ENCODE data around the gene CBX8. TPM values are rescaled to one million over a fixed set of nuclear protein-coding genes. Genes with fewer than 3 reads are reported as not detected.

CBX8 gene
- total and polyA plus RNA-seq, 2 donors (not counting 3 experiments of a cell fraction or from before 2014, with no cell fraction given) = 0.69 to 3.1 TPM

- intact Hi-C loops (cut with micrococcal nuclease) (loop anchor here (2.0 kb wide), 2 partner anchors 27 to 65 kb away; partner anchors contain the start of gene CBX4), dilution Hi-C loops (cut with MboI; ENCODE audit: extremely low pct_ligation_motif_present, low sequenced_read_pairs) (no loop called here)
- H3K4me2 ChIP-seq (ENCODE audit: insufficient read depth, low read length) = no peak overlapping the region
- ChIA-PET CTCF (interaction anchor here (0.8 to 6.1 kb wide), 16 partner anchors 8 to 71 kb away, joined by 3 to 59 read pairs (median 8); partner anchors contain the start of genes CBX4 and CBX8), POLR2A (interaction anchor here (1.3 kb wide), 1 partner anchor 15 kb away, joined by 3 read pairs; the partner anchor contains the start of gene CBX8)
- no peak overlapping the region for H2AFZ ChIP-seq (ENCODE audit: low read depth, low read length)
- FAIRE-seq (peak; percentile 66), DNase-seq (ENCODE audit: low read depth, low spot score) (no peak)
- no TSS peak for BruUV-seq (replicated peaks)
- H3K9ac ChIP-seq (replicated peaks; ENCODE audit: extremely low read depth, insufficient read depth, low read length) = no peak overlapping the region
- no peak overlapping the region for H3K4me3 ChIP-seq (replicated peaks in 1 of 3; ENCODE audit: insufficient read depth in 1 of 3, low read depth in 1 of 3, low read length in 3 of 3)
- no peak for TF ChIP-seq CTCF (IDR thresholded peaks at IDR 0.05; ENCODE audit: extremely low read depth in 1 of 2, insufficient read depth in 1 of 2, low read depth in 1 of 2, low read length in 2 of 2)
- TF ChIP-seq FOS (IDR thresholded peaks at IDR 0.05; ENCODE audit: borderline replicate concordance, insufficient read depth, low read length) = no peak
- peak; percentile 100 for TF ChIP-seq EZH2 (IDR thresholded peaks at IDR 0.05; ENCODE audit: borderline replicate concordance, low read depth, low read length, severe bottlenecking)
- no peak for TF ChIP-seq POLR2AphosphoS5 (IDR thresholded peaks at IDR 0.05; ENCODE audit: insufficient read depth, low read depth, low read length)
- no peaks in the 10 kb centered on the region for H3K9me1 ChIP-seq (replicated peaks; ENCODE audit: control insufficient read depth, extremely low read depth, insufficient read depth, low read length)
- H3K36me3 ChIP-seq (ENCODE audit: control insufficient read depth in 2 of 2, extremely low read depth in 1 of 2, insufficient read depth in 2 of 2, low read length in 2 of 2) = no peaks in the 10 kb centered on the region
- H3K27ac ChIP-seq (ENCODE audit: insufficient read depth, low read depth, low read length) = no peak overlapping the region
- H3K27me3 ChIP-seq (ENCODE audit: control insufficient read depth in 2 of 2, insufficient read depth in 2 of 2, low read length in 2 of 2) = peaks cover 65 to 82% of the 10 kb centered on the region in 2 experiments
- H4K20me1 ChIP-seq (replicated peaks; ENCODE audit: control insufficient read depth, extremely low read depth, insufficient read depth, low read length) = no peaks in the 10 kb centered on the region
- H3K4me1 ChIP-seq (ENCODE audit: control insufficient read depth, extremely low read depth, insufficient read depth, low read length) = peaks cover 8% of the 10 kb centered on the region
- no peaks in the 10 kb centered on the region for H3K9me3 ChIP-seq (replicated peaks; ENCODE audit: control insufficient read depth, insufficient read depth, low read length)
- no peaks in the 10 kb centered on the region for H3K79me2 ChIP-seq (ENCODE audit: control insufficient read depth, insufficient read depth, low read length)
Observed at GRCh38 chr17:79811868-79812352, 15.0 kb upstream of the CBX8 start.
